HG03064 (cell line): ENCODE results near the gene C17orf114.
"Not testable (repeated sequence)": the region's sequence is repeated elsewhere in the genome, so short reads cannot be mapped to it uniquely, and the experiment has no call there.

Source experiments
- ATAC-seq: cut with Tn5 transposase; IDR thresholded peaks from one replicate; pipeline ENCODE4 v1.9.1; 2021; ENCODE audit warnings: low read depth; ENCODE audit not compliant: unreplicated experiment

Gene C17orf114

GRCh38 chr17:4802228-4802627, at the start of gene C17orf114:
C17orf114 (minus strand) TSS chr17:4802328.
- ATAC-seq, result no peak

GRCh38 chr17:4851084-4851483, 49.0 kb upstream of the C17orf114 start:
- ATAC-seq, result no peak

GRCh38 chr17:4850246-4850645, 48.1 kb upstream of the C17orf114 start:
- ATAC-seq, result no peak

- ATAC-seq, result no peak
These were observed 46.9 kb upstream of the C17orf114 start for GRCh38 chr17:4849011-4849536.

GRCh38 chr17:4846635-4847390, 44.7 kb upstream of the C17orf114 start:
- no peak for ATAC-seq

GRCh38 chr17:4845118-4845517, 43.0 kb upstream of the C17orf114 start:
- no peak for ATAC-seq

- ATAC-seq, result no peak
These were observed 41.3 kb upstream of the C17orf114 start for GRCh38 chr17:4843321-4844000.

GRCh38 chr17:4842376-4842775, 40.2 kb upstream of the C17orf114 start:
- no peak for ATAC-seq

GRCh38 chr17:4840893-4841242, 38.7 kb upstream of the C17orf114 start:
- no peak for ATAC-seq

- ATAC-seq, result no peak
These were observed 38.1 kb upstream of the C17orf114 start for GRCh38 chr17:4839965-4840892.

GRCh38 chr17:4839221-4839620, 37.1 kb upstream of the C17orf114 start:
- no peak for ATAC-seq

GRCh38 chr17:4838309-4838785, 36.2 kb upstream of the C17orf114 start:
- ATAC-seq, result no peak

GRCh38 chr17:4837471-4838308, 35.6 kb upstream of the C17orf114 start:
- ATAC-seq, result no peak

GRCh38 chr17:4836221-4836620, 34.1 kb upstream of the C17orf114 start:
- no peak for ATAC-seq

GRCh38 chr17:4834681-4835020, 32.5 kb upstream of the C17orf114 start:
- ATAC-seq, result no peak

GRCh38 chr17:4833941-4834680, 32.0 kb upstream of the C17orf114 start:
- ATAC-seq, result no peak

GRCh38 chr17:4833178-4833940, 31.2 kb upstream of the C17orf114 start, which contains the start of gene MINK1:
MINK1 (plus strand) TSS chr17:4833340; CDS start chr17:4833584, 244 bp downstream.
- peak; percentile 64 for ATAC-seq

- not testable (repeated sequence) for ATAC-seq
These were observed 30.7 kb upstream of the C17orf114 start for GRCh38 chr17:4832829-4833177.

GRCh38 chr17:4827399-4827798, 25.3 kb upstream of the C17orf114 start:
- no peak for ATAC-seq
